NCI-H1105 (cell line): Measurements from ENCODE around the gene AQP12A.
"Not testable (repeated sequence)": the region's sequence is repeated elsewhere in the genome, so short reads cannot be mapped to it uniquely, and the experiment has no call there.

ENCODE experiments used
- DNase-seq: peaks from one replicate; lab custom pipeline; 2025; lab: John Stamatoyannopoulos, UW

The AQP12A gene, protein sequence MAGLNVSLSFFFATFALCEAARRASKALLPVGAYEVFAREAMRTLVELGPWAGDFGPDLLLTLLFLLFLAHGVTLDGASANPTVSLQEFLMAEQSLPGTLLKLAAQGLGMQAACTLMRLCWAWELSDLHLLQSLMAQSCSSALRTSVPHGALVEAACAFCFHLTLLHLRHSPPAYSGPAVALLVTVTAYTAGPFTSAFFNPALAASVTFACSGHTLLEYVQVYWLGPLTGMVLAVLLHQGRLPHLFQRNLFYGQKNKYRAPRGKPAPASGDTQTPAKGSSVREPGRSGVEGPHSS

GRCh38 chr2:240691631-240692420 lies at the start of gene AQP12A:
Gene AQP12A (plus strand): TSS chr2:240691866. CDS start chr2:240691914, 48 bp downstream.
- not testable (repeated sequence) for DNase-seq

GRCh38 chr2:240642061-240642805 lies 49.4 kb upstream of the AQP12A start:
- DNase-seq = no peak

GRCh38 chr2:240642806-240643092 lies 48.9 kb upstream of the AQP12A start:
- no peak for DNase-seq

DNA sequence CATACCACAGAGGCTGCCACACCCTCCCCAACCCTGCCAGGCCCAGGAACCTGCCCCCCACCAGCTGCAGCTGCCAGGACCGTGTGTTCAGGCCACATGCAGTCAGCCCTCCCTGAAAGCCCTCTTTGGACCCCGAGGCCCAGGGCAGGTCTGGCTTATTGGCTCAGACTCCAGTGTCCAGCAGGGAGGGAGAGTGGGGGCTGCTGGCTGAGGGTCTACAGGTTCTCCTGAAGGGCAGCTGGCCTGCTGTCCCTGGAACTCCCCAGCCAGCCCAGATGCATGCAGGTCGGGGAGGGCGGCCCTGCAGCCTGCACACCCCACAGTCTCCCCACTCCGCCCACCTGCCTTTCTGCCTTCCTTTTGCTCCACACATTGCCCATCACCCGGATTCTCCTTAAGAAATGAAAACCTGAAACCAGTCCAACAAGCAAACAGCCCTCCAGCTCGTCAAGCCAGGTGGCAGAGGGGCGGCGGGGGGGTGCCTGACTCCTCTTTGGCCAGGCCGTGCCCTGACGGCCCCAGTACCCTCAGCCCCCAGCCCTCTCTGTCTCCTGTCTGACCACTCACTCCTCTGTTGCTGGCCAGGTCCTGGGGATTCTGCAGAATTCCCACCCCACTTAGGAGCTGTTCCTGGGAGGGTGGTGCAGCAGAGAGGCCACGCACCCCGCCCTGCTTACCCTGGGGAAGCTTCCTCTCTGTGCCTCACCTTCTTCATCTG lies 48.4 kb upstream of the AQP12A start:
- DNase-seq = no peak

DNA sequence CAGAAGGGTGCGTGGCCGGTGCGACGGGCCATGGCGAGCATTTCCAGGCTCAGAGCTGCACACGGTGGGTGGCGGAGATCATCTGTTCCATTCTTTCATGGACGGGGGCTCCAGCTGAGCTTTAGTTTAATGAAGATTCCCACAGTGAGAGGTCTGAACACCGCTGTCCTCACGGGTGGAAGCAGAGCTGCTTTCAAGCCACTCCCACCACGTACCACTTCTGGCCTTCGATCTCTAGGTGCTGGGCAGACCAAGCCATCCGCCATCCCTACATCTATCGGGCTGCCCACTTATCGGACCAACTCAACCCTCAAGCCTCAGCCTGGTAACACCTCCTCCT lies 47.9 kb upstream of the AQP12A start:
- DNase-seq = no peak

DNA sequence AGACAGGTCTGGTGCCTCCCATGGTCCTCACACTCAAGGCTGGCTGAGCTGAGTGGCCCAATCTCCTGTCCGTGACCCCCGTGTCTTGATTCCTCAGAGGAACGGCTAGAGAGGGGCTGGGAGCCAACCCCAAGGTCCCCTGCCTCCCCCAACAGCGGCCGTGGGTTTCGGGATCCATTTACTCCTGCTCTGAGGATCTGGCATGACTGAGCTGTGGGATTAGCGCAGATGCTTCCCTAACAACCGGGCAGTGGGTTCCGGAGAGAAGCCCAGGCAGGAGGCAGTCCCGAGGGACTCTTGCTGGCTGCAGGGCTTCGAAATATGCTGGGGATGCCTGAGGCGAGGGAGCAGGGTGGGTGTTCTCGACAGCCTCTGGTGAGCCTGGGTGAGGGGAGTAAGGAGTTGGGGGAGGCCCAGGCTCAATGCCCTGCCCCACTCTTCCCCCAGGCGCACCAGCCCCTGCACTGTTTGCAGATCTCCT lies 47.5 kb upstream of the AQP12A start:
- DNase-seq = no peak

DNA sequence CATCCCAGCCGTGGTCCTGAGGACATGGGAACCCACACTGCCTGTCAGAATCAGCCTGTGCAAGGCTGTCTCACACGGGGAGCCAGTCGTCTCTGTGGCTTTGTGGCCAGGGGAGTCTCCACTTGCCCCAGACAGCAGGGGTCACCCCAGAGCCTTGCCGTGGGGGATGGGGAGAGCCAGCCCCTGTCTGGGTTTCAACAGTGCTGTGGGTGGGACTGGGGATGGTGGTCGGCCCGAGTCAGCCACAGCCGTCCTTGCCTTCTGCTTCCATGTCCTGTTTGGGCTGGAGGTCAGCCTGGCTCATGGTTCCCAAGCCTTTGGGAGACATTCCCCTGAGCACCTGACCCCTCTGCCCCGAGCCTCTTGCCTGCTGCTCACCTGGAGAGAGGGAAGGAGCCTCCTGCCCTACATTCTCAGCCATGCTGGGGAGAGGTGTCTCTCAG lies 46.8 kb upstream of the AQP12A start:
- no peak for DNase-seq

- DNase-seq = no peak
Measured at GRCh38 chr2:240645346-240645745, 46.3 kb upstream of the AQP12A start.

DNA sequence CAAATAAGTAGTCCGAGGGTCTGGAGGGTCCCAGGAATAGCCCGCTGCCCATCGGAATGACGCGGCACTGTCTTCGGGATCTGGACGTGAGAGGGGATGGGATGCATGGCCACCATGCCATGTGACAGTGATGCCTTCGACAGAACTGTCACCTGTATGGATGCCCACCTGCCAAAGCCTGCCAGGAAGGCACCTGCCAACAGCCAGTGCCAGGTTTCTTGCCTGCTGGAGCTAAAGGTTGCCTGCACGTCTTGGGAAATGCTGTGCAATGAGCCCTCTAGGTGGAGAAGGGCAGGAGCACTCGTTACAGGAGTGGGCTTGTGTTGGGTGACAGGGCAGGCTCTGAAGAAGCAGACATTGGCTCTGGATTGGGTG lies 45.9 kb upstream of the AQP12A start:
- no peak for DNase-seq

- DNase-seq = no peak
Measured at GRCh38 chr2:240646176-240646899, 45.3 kb upstream of the AQP12A start.

GRCh38 chr2:240646900-240647502 lies 44.7 kb upstream of the AQP12A start:
- DNase-seq = no peak

GRCh38 chr2:240647503-240648154 lies 44.0 kb upstream of the AQP12A start:
- no peak for DNase-seq

- no peak for DNase-seq
Measured at GRCh38 chr2:240648155-240648649, 43.5 kb upstream of the AQP12A start.

GRCh38 chr2:240648650-240649275 lies 42.9 kb upstream of the AQP12A start:
- DNase-seq = no peak

DNA sequence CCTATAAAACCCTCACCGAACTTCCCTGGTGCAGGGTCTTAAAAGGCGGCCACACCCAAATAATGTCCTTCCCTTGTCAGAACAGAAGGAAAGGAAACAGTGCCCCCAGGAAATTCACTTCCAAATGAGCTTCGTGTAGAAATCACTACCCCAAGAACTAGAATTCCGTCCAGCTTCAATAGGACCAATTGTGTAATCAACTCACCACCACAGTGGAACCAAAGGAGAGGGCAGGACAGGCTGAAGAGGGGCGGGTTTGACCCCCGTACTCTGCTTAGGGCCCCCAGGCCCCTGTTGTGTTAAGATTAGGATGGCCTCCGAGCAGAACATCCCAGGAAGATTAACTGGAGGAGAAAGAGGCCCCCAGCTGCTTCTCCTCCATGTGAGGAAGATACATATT lies 42.3 kb upstream of the AQP12A start:
- DNase-seq = no peak

DNA sequence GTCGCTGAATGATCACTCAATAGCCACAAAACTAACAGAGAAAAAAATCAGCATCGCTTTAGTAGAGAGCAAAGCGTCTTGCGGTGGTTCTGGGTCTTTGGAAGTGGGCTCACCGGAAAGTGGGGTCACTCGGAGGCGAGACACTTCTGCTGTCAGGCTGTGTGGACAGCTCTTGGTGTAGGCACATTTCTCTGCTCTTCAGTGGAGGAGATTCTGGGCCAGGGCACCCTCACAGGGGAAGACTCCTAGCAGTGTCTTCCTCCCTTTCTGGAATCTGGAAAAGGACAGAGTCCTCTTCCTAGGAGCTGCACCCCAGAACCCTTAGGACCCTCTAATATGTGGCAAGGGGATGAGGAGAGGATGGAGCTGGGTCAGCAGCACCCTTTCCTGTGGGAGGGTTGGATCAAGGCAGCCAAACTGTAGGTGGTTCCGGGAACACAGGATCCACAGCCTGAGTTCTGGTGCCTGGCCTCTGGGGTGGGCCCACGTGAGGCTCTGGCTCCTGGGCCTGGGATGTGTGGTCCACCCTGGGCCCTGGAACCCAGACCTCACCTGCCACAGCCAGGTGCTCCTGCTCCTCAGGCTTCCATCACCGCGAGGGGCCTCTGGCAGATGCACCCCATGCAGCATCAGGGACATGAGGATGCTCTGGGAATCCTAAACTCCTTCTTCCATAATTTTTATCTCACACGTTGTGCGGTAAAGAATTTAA lies 41.3 kb upstream of the AQP12A start:
- no peak for DNase-seq

- DNase-seq = no peak
Measured at GRCh38 chr2:240651185-240651584, 40.5 kb upstream of the AQP12A start.

GRCh38 chr2:240655931-240656886 lies 35.5 kb upstream of the AQP12A start:
- no peak for DNase-seq
